SK-N-SH (cell line): ENCODE data around the gene BBIP1.

ENCODE experiments used
- CTCF ChIP-seq: fragments of 200-600 bp; sonication (generic); IDR thresholded peaks from 2 replicates; pipeline ENCODE4 v1.6.1; 2017; ENCODE audit warnings: antibody characterized with exemption, mild to moderate bottlenecking, moderate library complexity
- EZH2phosphoT487 ChIP-seq: fragments of 200-600 bp; sonication (generic); IDR thresholded peaks from 2 replicates; pipeline ENCODE4 v1.6.1; 2017; ENCODE audit warnings: low read depth, mixed run types, mild to moderate bottlenecking, antibody characterized with exemption, moderate library complexity, borderline replicate concordance
- FOXM1 ChIP-seq: IDR thresholded peaks from 2 replicates; pipeline ENCODE4 v1.4.0; 2012; ENCODE audit warnings: low read depth, mild to moderate bottlenecking
- MAX ChIP-seq: IDR thresholded peaks from 2 replicates; pipeline ENCODE4 v1.4.0; 2012; ENCODE audit warnings: low read depth
- POLR2AphosphoS5 ChIP-seq: IDR thresholded peaks from 2 replicates; pipeline ENCODE4 v1.6.1; 2012; ENCODE audit warnings: low read depth, low read length
- RCOR1 ChIP-seq: fragments of 150-350 bp; IDR thresholded peaks from 2 replicates; pipeline ENCODE4 v1.6.1; 2017; ENCODE audit warnings: antibody characterized with exemption, low read length
- ZBTB33 ChIP-seq: IDR thresholded peaks from 2 replicates; pipeline ENCODE4 v1.4.0; 2012; ENCODE audit warnings: low read depth, borderline replicate concordance

- TF ChIP-seq FOXM1 (no peak), CTCF (no peak), RCOR1 (no peak), ZBTB33 (no peak), MAX (no peak), EZH2phosphoT487 (no peak), POLR2AphosphoS5 (no peak)
Measured at GRCh38 chr10:110863361-110863760, 55.6 kb downstream of the BBIP1 start.
